Small intestine (tissue), 7 donors: Measurements from ENCODE around the gene EFCAB13. TPM values are rescaled to one million over a fixed set of nuclear protein-coding genes. Genes with fewer than 3 reads are reported as not detected.
"Not testable (repeated sequence)": the region's sequence is repeated elsewhere in the genome, so short reads cannot be mapped to it uniquely, and the experiment has no call there.

Source experiments
- DNase-seq, 2 donors: peaks; one replicate each; pipeline versions ENCODE4 v3.0.0 to v3.0.0-alpha.2; 2013
- FAIRE-seq: peaks from 2 replicates; lab custom pipeline; 2012; peaks lifted over from hg19 to GRCh38; lab: Jason Lieb, UNC
- H3K27ac ChIP-seq, 3 donors: one replicate each; pipeline ENCODE4 v1.5.1; 2013; ENCODE audit warnings: low read length in 2 of 3, mild to moderate bottlenecking in 2 of 3, control low read depth in 1 of 3, inconsistent platforms in 1 of 3, low read depth in 1 of 3, moderate library complexity in 1 of 3
- H3K27me3 ChIP-seq, 3 donors: one replicate each; pipeline ENCODE4 v1.6.1; 2013; ENCODE audit warnings: low read length in 3 of 3, inconsistent platforms in 1 of 3; ENCODE audit not compliant: control insufficient read depth in 3 of 3, insufficient read depth in 3 of 3
- H3K36me3 ChIP-seq, 3 donors: one replicate each; pipeline ENCODE4 v1.6.1; 2013; ENCODE audit warnings: low read length in 3 of 3, inconsistent platforms in 1 of 3, low read depth in 1 of 3, mild to moderate bottlenecking in 1 of 3, moderate library complexity in 1 of 3; ENCODE audit not compliant: control insufficient read depth in 3 of 3, insufficient read depth in 2 of 3
- H3K4me1 ChIP-seq, 3 donors: one replicate each; pipeline ENCODE4 v1.6.1; 2013; ENCODE audit warnings: low read length in 2 of 3, inconsistent platforms in 1 of 3, low read depth in 1 of 3, mild to moderate bottlenecking in 1 of 3, moderate library complexity in 1 of 3; ENCODE audit not compliant: control insufficient read depth in 3 of 3, insufficient read depth in 2 of 3
- H3K4me3 ChIP-seq, 3 donors: one replicate each; pipeline ENCODE4 v1.5.1; 2013; ENCODE audit warnings: low read length in 3 of 3, control low read depth in 1 of 3, inconsistent platforms in 1 of 3, low read depth in 1 of 3, mild to moderate bottlenecking in 1 of 3, moderate library complexity in 1 of 3
- H3K9me3 ChIP-seq, 2 donors: one replicate each; pipeline ENCODE4 v1.6.1; 2013; ENCODE audit warnings: low read depth in 1 of 2, low read length in 1 of 2; ENCODE audit not compliant: control insufficient read depth in 2 of 2, insufficient read depth in 1 of 2
- WGBS, 3 donors: extraction: QIAGEN DNeasy Blood & Tissue Kit; methylation state at CpG; one replicate each; pipeline ENCODE4 v1.1.7; 2013; 5-methylcytosine and 5-hydroxymethylcytosine counted together
- polyA plus RNA-seq, 4 donors: library from polyadenylated mRNA; stranded (reverse) in 3 of 4; unstranded in 1 of 4; fragments of 200-250 nt in 3 of 4; fragments of 120-200 nt in 1 of 4; gene quantifications; one replicate each; pipeline versions ENCODE4 v1.2.1 to v1.2.3, GENCODE V29; 2013
- donor health status: healthy with polysubstance abuse.
- donor health status: control.
- donor health status: control.
- donor health status: Bipolar disorder and iron deficiency.
- donor health status: healthy.

The EFCAB13 gene
- polyA plus RNA-seq, 4 donors, result 0.54 to 9.0 (median 0.88) TPM

DNA sequence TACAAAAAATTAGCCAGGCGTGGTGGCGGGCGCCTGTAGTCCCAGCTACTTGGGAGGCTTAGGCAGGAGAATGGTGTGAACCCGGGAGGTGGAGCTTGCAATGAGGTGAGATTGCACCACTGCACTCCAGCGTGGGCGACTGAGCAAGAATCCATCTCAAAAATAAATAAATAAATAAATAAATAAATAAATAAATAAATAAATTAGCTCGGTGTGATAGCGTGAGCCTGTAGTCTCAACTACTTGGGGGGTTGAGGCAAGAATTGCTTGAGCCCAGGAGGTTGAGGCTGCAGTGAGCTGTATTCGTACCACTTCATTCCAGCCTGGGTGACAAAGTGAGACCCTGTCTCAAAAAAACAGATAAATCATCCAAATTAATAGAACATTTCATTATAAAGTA is 108.5 kb downstream of the EFCAB13 start:
- H3K4me3 ChIP-seq, FAIRE-seq, H3K4me1 ChIP-seq, H3K27ac ChIP-seq, H3K27me3 ChIP-seq, H3K36me3 ChIP-seq, H3K9me3 ChIP-seq, DNase-seq: not testable (repeated sequence)
- 94 to 99% (median 96%) methylated on average over 9 of the region's 9 CpGs for whole genome bisulfite sequencing, 3 donors

DNA sequence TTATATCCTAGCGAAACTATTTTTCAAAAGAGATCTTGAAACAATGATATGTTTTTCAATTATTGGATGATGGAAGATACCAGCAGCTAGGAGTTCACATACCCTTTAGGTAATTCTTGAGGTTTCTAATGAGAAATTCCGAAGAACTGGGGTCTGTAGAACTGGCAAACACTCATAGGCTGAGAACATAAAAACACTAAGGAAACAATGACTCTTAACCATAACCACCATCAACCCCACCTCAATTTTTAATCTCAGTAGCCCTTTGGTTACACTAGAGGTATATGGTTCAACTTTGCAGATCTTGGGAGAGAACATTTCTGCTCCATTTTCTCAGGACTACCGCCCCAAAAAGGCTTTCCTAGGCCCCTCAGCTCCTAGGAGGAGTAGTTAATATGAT is 141.4 kb downstream of the EFCAB13 start:
- Histone ChIP-seq H3K27ac (no peak overlapping the region), H3K36me3 (peaks cover 0 to 8% (median 0%) of the 10 kb centered on the region in 3 donors), H3K4me3 (no peak overlapping the region), H3K9me3 (no peaks in the 10 kb centered on the region), H3K4me1 (no peaks in the 10 kb centered on the region), H3K27me3 (no peaks in the 10 kb centered on the region)
- DNase-seq (no peak), FAIRE-seq (no peak)
- WGBS, 3 donors, result 96 to 98% (median 97%) methylated on average over 3 of the region's 3 CpGs

DNA sequence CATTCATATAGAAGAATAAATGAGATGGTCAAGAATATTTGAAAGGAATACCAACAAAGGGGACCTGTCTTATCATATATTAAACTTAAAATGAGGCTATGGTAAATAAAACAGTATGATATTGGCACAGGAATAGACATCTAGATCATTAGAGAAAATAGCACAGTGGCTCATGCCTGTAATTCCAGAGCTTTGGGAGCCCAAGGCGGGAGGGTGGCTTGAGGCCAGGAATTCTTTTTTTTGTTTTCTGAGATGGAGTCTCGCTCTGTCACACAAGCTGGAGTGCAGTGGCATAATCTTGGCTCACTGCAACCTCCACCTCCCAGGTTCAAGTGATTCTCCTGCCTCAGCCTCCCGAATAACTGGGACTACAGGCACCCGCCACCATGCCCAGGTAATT is 143.2 kb downstream of the EFCAB13 start:
- not testable (repeated sequence) for H3K27me3 ChIP-seq, FAIRE-seq, H3K4me3 ChIP-seq, H3K27ac ChIP-seq, H3K36me3 ChIP-seq, DNase-seq, H3K4me1 ChIP-seq, H3K9me3 ChIP-seq
- 85 to 98% (median 91%) methylated on average over 4 of the region's 4 CpGs for WGBS, 3 donors

DNA sequence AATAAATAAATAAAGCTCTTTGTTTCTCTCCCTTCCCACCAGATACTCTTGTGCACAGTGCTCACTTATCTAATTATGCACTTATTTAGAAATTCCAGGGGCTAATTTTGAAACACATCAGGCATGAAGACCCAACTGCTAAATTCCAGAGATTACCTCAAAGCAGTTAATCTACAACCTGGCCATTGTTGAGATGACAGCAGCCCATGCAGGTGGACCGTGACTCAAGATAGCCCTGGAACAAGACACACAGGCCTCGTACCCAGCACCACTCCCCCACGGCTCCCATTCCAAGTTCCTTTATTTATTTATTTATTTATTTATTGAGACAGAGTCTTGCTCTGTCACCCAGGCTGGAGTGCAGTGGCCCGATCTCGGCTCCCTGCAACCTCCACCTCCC is 147.1 kb downstream of the EFCAB13 start:
- Histone ChIP-seq H3K27ac (no peak overlapping the region), H3K27me3 (no peaks in the 10 kb centered on the region), H3K9me3 (no peaks in the 10 kb centered on the region), H3K36me3 (peaks cover 0 to 20% (median 0%) of the 10 kb centered on the region in 3 donors), H3K4me3 (no peak overlapping the region), H3K4me1 (no peaks in the 10 kb centered on the region)
- no peak for DNase-seq
- WGBS, 3 donors, result 93 to 99% (median 96%) methylated on average over 5 of the region's 5 CpGs
- FAIRE-seq, result no peak

DNA sequence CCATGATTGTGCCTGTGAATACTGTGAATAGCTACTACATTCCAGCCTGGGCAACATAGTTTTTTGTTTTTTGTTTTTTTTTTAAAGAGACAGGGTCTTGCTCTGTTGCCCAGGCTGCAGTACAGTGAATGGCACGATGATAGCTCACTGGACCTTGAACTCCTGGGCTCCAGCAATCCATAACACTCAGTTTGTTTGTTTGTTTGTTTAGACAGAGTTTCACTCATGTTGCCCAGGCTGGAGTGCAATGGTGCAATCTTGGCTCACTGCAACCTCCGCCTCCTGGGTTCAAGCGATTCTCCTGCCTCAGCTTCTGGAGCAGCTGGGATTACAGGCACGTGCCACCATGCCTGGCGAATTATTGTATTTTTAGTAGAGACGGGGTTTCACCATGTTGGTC is 148.3 kb downstream of the EFCAB13 start:
- WGBS, 3 donors, result 86 to 90% (median 87%) methylated on average over 6 of the region's 6 CpGs
- H3K9me3 ChIP-seq, H3K4me3 ChIP-seq, H3K27ac ChIP-seq, H3K27me3 ChIP-seq, FAIRE-seq, DNase-seq, H3K4me1 ChIP-seq: not testable (repeated sequence)
- H3K36me3 ChIP-seq, result peaks cover 0 to 22% (median 0%) of the 10 kb centered on the region in 3 donors

Other genes starting within 250 kb of the EFCAB13 start
- 10 to 100 TPM in 3 of 4 donors, 1 to 10 TPM in 1; 5.9 to 29.7 (median 19.5) TPM for gene CDC27, start 134.7 kb upstream of the EFCAB13 start, polyA plus RNA-seq
- 1 to 10 TPM in 1 of 4 donors, under 1 TPM in 1, not detected in 2; 0.31 to 5.5 TPM for gene MYL4, start 114.6 kb upstream of the EFCAB13 start, polyA plus RNA-seq
- gene ITGB3, start 70.1 kb upstream of the EFCAB13 start, polyA plus RNA-seq, result 1 to 10 TPM in 2 of 4 donors, under 1 TPM in 2; 0.54 to 4.8 (median 2.2) TPM
- gene NPEPPS, start 207.2 kb downstream of the EFCAB13 start, polyA plus RNA-seq, result 100 to 1,000 TPM in 1 of 4 donors, 10 to 100 TPM in 3; 30.8 to 109 (median 37.6) TPM